ENCODE results near the gene RNF128.

RNF128 gene

GRCh38 chrX:106726485-106727437 is at the start of gene RNF128:
TSS of gene RNF128 (plus strand) at chrX:106726701. CDS start at chrX:106726914, 213 bp downstream.
- Histone ChIP-seq H3K4me1 (peaks cover 0 to 11% (median 1%) of the 10 kb centered on the region in 4 donors), H3K36me3 (no peaks in the 10 kb centered on the region), H3K9me3 (no peaks in the 10 kb centered on the region), H3K4me3 (peak within 1 kb of the TSS; percentile 32 to 46), H3K27ac (no peak within 1 kb of the TSS), H3K27me3 (peaks cover 0 to 10% of the 10 kb centered on the region in 2 donors)
- intact Hi-C loops (cut with DNase I; ENCODE audit: low total_unique reads): no loop called here
- DNase-seq: peak in 1 of 2 donors; percentile 51
- no peak for TF ChIP-seq CTCF (IDR thresholded peaks at IDR 0.05)

DNA sequence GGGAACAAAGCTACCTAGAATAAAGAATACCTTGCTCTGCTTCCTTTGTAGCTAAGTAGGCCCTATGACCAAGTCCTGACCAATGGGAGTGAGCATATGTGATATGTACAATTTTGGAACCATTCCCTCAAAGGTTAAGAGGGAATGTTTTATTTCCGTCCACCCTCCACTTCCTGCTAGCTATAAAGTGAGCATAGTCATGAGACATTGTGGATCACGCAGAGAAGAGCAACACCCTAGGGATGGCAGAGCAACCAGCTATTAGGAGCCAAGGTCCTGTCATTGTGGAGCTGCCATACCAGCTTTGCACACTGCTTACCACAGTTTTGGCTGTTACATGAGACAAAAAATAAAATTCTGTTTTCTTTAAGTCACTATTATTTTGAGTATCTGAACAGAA is 45.8 kb upstream of the RNF128 start:
- H3K27me3 ChIP-seq: no peaks in the 10 kb centered on the region
- TF ChIP-seq CTCF (IDR thresholded peaks at IDR 0.05): no peak
- DNase-seq: no peak
- H3K4me3 ChIP-seq: no peak overlapping the region
- H3K9me3 ChIP-seq: peaks cover 0 to 4% (median 0%) of the 10 kb centered on the region in 3 donors
- H3K4me1 ChIP-seq: no peaks in the 10 kb centered on the region
- intact Hi-C loops (cut with DNase I; ENCODE audit: low total_unique reads): no loop called here
- no peaks in the 10 kb centered on the region for H3K36me3 ChIP-seq
- no peak overlapping the region for H3K27ac ChIP-seq

GRCh38 chrX:106684207-106684606 is 42.3 kb upstream of the RNF128 start:
- intact Hi-C loops (cut with DNase I; ENCODE audit: low total_unique reads): no loop called here
- Histone ChIP-seq H3K36me3 (no peaks in the 10 kb centered on the region), H3K9me3 (peaks cover 0 to 4% (median 0%) of the 10 kb centered on the region in 3 donors), H3K27me3 (no peaks in the 10 kb centered on the region), H3K4me3 (no peak overlapping the region), H3K4me1 (no peaks in the 10 kb centered on the region), H3K27ac (no peak overlapping the region)
- no peak for TF ChIP-seq CTCF (IDR thresholded peaks at IDR 0.05)
- no peak for DNase-seq

DNA sequence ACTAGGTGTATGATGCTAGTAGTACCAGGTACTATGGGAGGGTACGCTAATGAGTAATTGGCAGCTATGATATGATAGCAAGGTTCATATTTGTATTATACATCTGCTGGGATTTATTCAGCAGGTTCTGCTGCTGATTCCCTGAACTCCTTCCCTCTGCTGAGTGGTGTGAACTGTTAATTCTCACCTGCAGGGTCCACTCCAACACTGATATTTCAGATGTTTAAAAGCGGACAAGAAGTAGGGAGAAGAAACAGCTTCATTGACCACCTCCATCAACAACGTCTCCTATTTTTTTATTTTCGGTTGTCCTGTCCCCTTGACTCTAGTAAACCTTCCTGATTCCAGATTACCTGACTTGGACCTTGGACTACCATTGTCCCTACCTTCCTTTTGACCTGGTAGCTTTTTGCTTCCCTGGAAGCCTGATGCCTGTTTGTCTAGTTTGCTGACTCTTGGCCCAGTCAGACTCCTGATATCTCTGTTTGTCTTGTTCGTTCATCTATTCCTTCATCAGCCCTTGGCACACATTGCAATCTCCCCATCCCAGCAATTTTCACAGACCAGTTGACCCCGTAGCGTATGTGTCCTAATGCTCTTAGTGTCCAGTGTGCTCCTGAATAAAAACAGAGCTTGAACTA is 34.0 kb upstream of the RNF128 start:
- Histone ChIP-seq H3K4me3 (no peak overlapping the region), H3K9me3 (no peaks in the 10 kb centered on the region), H3K27me3 (no peaks in the 10 kb centered on the region), H3K4me1 (no peaks in the 10 kb centered on the region), H3K36me3 (no peaks in the 10 kb centered on the region), H3K27ac (no peak overlapping the region)
- intact Hi-C loops (cut with DNase I; ENCODE audit: low total_unique reads): no loop called here
- no peak for TF ChIP-seq CTCF (IDR thresholded peaks at IDR 0.05)
- DNase-seq: no peak

- Histone ChIP-seq H3K27me3 (no peaks in the 10 kb centered on the region), H3K27ac (no peak overlapping the region), H3K36me3 (no peaks in the 10 kb centered on the region), H3K4me3 (no peak overlapping the region), H3K9me3 (no peaks in the 10 kb centered on the region), H3K4me1 (no peaks in the 10 kb centered on the region)
- intact Hi-C loops (cut with DNase I; ENCODE audit: low total_unique reads): no loop called here
- TF ChIP-seq CTCF (IDR thresholded peaks at IDR 0.05): no peak
- DNase-seq: no peak
These were observed 30.0 kb upstream of the RNF128 start for GRCh38 chrX:106696502-106696901.
